ENCODE data around the gene RTN4R.

Gene RTN4R

DNA sequence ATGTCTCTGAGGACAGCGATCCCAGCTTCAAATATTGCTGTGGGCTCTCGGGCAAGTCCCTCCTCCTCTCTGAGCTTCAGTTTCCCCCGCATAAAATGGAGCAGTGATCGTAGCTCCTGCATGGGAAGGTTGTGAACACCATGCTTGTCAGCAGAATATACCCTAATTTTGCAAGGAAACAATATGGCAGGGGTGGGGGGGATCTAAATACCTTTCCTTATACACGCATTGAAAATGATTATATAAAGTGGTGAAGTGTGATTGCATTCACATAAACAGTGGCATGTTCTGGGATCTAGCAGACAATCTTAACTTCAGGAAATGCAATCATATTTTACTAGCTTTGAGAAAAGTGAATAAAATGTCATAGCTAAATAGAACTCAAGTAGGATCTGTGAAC lies 24.0 kb upstream of the RTN4R start:
- Histone ChIP-seq H3F3A (ENCODE audit: low read depth) (no peaks in the 10 kb centered on the region), H3K9me2 (replicated peaks; ENCODE audit: low read depth, low read length) (no peaks in the 10 kb centered on the region), H3K9me3 (ENCODE audit: insufficient read depth, low read depth, low read length) (no peaks in the 10 kb centered on the region), H3K4me2 (ENCODE audit: low read depth, low read length, poor library complexity, severe bottlenecking) (no peak overlapping the region), H3K36me3 (ENCODE audit: insufficient read depth, low read length) (no peaks in the 10 kb centered on the region), H3K4me1 (ENCODE audit: insufficient read depth, low read length, poor library complexity, severe bottlenecking) (no peaks in the 10 kb centered on the region), H2AFZ (ENCODE audit: low read length) (no peak overlapping the region), H3K9ac (ENCODE audit: low read depth, low read length, poor library complexity, severe bottlenecking) (no peak overlapping the region), H3K27me3 (ENCODE audit: insufficient read depth, low read length, poor library complexity, severe bottlenecking) (no peaks in the 10 kb centered on the region), H3K79me2 (ENCODE audit: insufficient read depth, low read length) (no peaks in the 10 kb centered on the region), H3K4me3 (ENCODE audit: low read length, poor library complexity, severe bottlenecking) (no peak overlapping the region), H4K20me1 (ENCODE audit: insufficient read depth, low read length, poor library complexity, severe bottlenecking) (no peaks in the 10 kb centered on the region)
- TF ChIP-seq, protein P1, sequence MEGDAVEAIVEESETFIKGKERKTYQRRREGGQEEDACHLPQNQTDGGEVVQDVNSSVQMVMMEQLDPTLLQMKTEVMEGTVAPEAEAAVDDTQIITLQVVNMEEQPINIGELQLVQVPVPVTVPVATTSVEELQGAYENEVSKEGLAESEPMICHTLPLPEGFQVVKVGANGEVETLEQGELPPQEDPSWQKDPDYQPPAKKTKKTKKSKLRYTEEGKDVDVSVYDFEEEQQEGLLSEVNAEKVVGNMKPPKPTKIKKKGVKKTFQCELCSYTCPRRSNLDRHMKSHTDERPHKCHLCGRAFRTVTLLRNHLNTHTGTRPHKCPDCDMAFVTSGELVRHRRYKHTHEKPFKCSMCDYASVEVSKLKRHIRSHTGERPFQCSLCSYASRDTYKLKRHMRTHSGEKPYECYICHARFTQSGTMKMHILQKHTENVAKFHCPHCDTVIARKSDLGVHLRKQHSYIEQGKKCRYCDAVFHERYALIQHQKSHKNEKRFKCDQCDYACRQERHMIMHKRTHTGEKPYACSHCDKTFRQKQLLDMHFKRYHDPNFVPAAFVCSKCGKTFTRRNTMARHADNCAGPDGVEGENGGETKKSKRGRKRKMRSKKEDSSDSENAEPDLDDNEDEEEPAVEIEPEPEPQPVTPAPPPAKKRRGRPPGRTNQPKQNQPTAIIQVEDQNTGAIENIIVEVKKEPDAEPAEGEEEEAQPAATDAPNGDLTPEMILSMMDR (conservative IDR thresholded peaks at IDR 0.05; ENCODE audit: low read length) = no peak
- no peak for TF ChIP-seq EZH2phosphoT487 (IDR thresholded peaks at IDR 0.05; ENCODE audit: borderline replicate concordance)

DNA sequence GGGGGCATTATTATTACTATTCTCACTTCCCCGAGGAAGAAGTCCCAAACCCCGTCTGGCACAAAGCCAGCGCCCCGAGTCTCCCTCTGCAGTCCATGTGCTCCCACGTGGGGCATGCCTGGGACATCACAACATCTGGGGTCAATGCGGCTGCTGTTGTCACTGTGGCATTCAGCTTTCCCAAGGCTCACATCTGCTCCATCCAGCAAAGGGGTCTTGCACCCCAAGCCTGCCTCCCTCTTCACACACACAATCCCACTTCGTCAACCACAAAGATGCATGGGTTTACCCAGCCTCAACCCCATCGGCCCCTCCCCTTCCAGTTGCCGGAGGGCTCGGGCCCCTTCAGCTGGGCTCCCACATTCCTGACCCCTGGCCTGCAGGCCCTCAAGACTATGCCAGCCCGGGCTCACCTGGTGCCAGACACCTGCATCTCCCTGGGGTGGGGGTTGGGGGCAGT lies 23.5 kb upstream of the RTN4R start:
- no peak overlapping the region for H3K4me2 ChIP-seq (ENCODE audit: low read depth, low read length, poor library complexity, severe bottlenecking)

DNA sequence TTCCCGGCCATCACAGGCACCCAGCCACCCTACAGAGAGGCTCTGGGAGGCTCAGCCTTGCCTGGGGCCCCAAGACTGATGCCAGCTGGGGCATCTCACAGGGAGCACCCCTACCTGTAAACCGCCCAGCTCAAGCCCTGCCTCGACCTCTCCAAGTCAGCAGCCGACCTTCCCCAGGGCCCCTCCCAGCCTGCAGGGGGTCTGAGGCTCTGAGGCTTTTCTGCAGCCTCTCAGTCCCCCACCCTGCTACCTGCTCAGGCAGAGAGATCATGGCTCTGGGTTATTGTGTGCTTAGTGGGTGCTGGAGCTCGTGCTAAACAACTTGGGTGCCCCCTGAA lies 23.1 kb upstream of the RTN4R start:
- no peak overlapping the region for H3K4me2 ChIP-seq (ENCODE audit: low read depth, low read length, poor library complexity, severe bottlenecking)
- H3K27me3 ChIP-seq (ENCODE audit: insufficient read depth, low read length, poor library complexity, severe bottlenecking) = no peaks in the 10 kb centered on the region
- TF ChIP-seq EZH2phosphoT487 (IDR thresholded peaks at IDR 0.05; ENCODE audit: borderline replicate concordance) = no peak
- TF ChIP-seq, protein P1 (conservative IDR thresholded peaks at IDR 0.05; ENCODE audit: low read length) = no peak
- no peaks in the 10 kb centered on the region for H4K20me1 ChIP-seq (ENCODE audit: insufficient read depth, low read length, poor library complexity, severe bottlenecking)
- no peak overlapping the region for H3K9ac ChIP-seq (ENCODE audit: low read depth, low read length, poor library complexity, severe bottlenecking)
- H3K36me3 ChIP-seq (ENCODE audit: insufficient read depth, low read length) = no peaks in the 10 kb centered on the region
- no peak overlapping the region for H3K4me3 ChIP-seq (ENCODE audit: low read length, poor library complexity, severe bottlenecking)
- no peaks in the 10 kb centered on the region for H3K79me2 ChIP-seq (ENCODE audit: insufficient read depth, low read length)
- no peaks in the 10 kb centered on the region for H3K9me2 ChIP-seq (replicated peaks; ENCODE audit: low read depth, low read length)
- no peak overlapping the region for H2AFZ ChIP-seq (ENCODE audit: low read length)
- H3K9me3 ChIP-seq (ENCODE audit: insufficient read depth, low read depth, low read length) = no peaks in the 10 kb centered on the region
- H3F3A ChIP-seq (ENCODE audit: low read depth) = no peaks in the 10 kb centered on the region
- no peaks in the 10 kb centered on the region for H3K4me1 ChIP-seq (ENCODE audit: insufficient read depth, low read length, poor library complexity, severe bottlenecking)

More for the DNA sequence above, 23.5 kb upstream of the RTN4R start:
- no peak for TF ChIP-seq EZH2phosphoT487 (IDR thresholded peaks at IDR 0.05; ENCODE audit: borderline replicate concordance)
- TF ChIP-seq, protein P1 (conservative IDR thresholded peaks at IDR 0.05; ENCODE audit: low read length) = no peak
- Histone ChIP-seq H3K9me2 (replicated peaks; ENCODE audit: low read depth, low read length) (no peaks in the 10 kb centered on the region), H3K27me3 (ENCODE audit: insufficient read depth, low read length, poor library complexity, severe bottlenecking) (no peaks in the 10 kb centered on the region), H3K9ac (ENCODE audit: low read depth, low read length, poor library complexity, severe bottlenecking) (no peak overlapping the region), H3K4me3 (ENCODE audit: low read length, poor library complexity, severe bottlenecking) (no peak overlapping the region), H3K9me3 (ENCODE audit: insufficient read depth, low read depth, low read length) (no peaks in the 10 kb centered on the region), H3F3A (ENCODE audit: low read depth) (no peaks in the 10 kb centered on the region), H4K20me1 (ENCODE audit: insufficient read depth, low read length, poor library complexity, severe bottlenecking) (no peaks in the 10 kb centered on the region), H2AFZ (ENCODE audit: low read length) (no peak overlapping the region), H3K36me3 (ENCODE audit: insufficient read depth, low read length) (no peaks in the 10 kb centered on the region), H3K79me2 (ENCODE audit: insufficient read depth, low read length) (no peaks in the 10 kb centered on the region), H3K4me1 (ENCODE audit: insufficient read depth, low read length, poor library complexity, severe bottlenecking) (no peaks in the 10 kb centered on the region)

All from Loucy (cell line).